NCI-H2227 (cell line): ENCODE measurements around the gene SPG7.

ENCODE experiments used
- DNase-seq: peaks from one replicate; lab custom pipeline; 2025; ENCODE audit not compliant: unreplicated experiment; lab: John Stamatoyannopoulos, UW

Gene SPG7

DNA sequence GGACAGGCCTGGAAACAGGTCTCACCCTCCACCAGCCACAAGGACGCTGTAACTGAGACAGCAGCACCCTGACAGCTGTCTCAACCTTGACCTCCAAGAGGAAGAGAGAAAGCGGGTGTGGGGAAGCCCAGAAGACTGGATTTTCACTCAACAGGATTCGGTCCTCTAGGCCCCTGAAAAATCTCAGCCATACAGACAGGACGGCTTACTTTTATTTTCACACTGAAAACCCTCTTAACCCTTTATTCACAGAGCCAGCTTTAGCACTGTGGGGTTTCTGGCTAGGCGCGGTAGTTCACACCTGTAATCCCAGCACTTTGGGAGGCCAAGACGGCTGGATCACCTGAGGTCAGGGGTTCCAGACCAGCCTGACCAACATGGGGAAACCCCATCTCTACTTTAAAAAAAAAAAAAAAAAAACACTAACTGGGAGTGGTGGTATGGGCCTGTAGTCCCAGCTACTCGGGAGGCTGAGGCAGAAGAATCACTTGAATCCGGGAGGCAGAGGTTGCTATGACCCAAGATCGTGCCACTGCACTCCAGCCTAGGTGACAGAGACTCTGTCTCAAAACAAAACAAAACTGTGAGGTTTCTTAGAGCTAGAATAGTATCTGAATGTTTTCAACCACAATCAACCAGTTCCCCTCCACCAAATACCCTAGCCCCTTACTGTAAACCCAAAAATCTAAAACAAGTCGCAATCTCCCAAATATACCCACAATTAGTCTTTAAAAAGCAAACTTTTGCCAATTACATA lies 23.1 kb upstream of the SPG7 start:
- no peak for DNase-seq

DNA sequence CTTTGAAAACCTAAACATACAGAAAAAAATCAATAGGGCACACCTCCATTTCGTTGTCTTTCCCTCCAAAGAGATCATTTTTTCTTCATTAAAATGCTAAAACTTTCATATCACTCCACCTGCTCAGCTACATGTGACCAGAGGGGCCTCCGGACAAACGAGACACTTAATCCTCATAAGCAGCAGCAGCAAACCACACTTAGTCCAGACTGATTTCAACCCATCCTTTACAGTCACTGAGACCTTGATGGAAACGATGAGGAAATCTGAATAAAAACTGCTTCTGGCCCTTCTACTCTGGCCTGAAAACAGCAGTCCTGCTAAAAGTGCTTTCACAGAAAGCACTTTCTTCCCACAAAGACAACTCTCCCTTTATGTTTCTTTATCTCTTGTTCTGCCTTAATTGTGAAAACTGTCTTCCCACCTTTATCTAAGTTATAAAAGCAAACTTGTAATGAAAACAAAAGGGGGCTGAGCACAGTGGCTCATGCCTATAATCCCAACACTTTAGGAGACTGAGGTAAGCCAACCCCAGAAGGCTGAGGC lies 22.4 kb upstream of the SPG7 start:
- no peak for DNase-seq

DNA sequence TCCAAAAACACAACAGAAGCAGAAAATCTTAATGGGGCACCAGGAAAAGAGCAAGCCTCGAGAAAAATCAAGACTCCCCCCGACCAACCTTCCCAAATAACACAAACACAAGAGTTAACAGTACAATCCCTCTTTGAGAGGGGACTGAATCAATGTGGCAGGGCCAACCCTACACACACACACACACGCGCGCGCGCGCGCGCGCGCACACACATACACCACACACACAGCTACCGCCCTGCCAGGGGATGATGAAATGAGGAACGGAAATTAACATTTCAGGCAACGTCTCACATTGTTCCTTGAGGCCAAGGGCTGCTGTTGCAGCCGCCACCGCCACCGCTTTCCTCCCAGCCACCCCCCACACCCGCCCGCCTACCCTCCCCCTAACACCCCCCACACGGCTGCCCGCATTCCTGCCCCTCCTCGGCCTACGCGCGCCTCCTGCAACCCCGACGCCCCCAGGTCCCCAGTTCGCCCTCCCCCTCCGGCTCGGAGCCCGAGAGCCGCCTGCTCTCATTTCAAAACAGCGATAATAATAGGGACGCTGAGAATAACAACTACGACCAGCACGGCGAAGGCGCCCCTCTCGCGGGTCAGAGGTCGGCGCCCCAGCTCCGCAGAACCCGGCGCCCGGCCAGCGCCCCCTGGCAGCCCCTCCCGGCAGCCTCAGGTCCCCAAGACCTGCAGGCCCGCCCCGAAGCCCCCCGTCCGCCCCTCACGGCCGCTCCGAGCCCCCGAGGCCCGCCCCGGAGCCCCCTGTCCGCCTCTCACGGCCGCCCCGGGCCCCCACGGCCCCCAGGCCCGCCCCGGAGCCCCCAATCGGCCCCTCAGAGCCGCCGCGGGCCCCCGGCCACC lies 18.9 kb upstream of the SPG7 start:
- peak; percentile 87 for DNase-seq

DNA sequence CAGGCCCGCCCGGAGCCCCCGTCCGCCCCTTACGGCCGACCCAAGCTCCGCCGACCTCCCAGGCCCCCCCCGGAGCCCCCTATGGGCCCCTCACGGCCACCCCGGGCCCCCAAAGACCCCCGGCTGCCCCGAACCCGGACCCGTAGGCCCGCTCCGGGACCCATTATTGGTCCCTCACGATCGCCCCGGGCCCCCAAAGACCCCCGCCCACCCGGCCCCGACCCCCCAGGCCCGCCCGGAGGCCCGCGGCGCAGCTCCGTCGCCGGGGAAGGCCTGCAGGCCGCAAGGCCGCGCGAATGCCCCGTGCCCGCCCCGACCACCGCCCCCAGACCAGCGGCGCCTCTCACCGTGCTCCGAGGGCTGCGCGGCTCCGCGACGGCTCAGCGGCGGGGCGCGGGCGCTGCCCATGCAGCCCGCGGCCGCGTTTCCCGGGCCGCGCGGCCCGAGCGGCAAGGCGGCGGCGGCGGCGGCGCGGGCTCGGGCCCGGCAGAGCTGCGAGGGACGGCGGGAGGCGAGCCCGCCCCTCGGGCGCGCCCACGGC lies 18.2 kb upstream of the SPG7 start:
- no peak for DNase-seq

DNA sequence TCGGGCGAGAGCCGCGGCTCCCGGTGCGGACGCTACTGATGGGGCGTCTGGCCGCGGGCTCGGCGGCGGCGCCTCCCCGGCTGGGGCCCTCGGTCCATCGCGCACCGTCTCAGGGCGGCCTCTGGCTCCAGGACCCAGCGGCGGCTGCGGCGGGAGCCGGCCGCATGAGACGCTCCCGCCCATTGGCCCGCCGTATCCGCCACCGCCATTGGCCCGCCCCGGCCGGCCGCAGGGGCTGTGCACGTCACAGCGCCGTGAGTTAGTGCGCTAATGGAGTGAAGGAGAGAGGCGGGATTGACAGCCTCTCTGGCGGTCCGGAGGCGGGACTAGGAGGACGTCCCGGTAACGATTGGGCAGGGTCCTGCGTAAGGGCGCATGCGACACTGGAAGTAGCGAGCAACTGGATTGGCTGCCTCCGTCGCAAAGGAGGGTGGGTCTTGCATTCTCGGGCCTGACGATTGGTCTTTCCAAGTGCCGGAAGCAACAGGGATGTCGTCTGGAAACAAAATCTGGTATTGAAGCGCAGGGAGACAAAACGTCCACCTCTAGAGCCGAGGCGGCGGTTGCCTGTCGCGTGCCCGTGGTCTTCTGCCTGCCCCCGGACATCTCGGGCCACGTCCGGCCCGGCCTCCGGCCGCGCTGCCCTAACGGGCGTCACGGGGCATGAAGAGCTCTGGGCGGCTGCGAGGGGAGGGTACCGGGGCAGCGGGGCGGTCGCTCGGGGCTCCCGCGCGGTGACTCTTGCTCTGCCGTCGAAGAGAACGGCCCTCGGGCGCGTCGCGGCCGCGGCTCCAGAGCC lies 17.6 kb upstream of the SPG7 start, which contains the start of gene ANKRD11:
Gene ANKRD11, minus strand, starts transcription at position 123 of the 799 bp plus-strand sequence. CDS start 173,542 bp downstream, outside the sequence.
- peak; percentile 97 for DNase-seq

DNA sequence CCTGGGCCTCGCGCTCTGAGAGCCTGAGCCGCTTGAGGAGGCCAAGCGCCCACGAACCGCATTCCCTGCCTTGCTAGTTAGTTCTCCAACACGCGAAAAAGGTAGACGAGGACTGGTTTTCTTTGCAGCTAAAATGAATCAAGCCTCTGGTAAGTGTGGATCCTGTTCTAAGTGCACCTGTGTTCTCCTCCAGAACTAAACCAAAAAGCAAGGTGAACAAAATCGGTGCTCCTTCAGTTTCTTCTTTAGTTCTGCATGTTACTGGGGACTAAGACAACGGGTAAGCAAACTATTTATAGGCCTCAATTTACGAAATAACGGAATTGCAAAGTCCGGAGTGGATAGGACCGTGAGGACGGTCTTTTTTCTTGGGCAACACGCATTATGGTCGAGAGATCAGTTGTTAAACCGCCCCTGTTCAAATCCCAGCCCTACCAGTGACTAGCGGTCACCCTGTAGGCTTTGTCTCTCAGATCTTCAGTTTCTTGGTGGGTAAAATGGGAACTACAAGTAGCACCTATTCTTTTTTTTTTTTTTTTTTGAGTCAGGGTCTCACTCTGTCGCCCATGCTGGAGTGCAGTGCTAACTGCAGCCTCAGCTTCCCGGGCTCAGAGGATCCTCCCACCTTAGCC lies 16.8 kb upstream of the SPG7 start:
- peak; percentile 23 for DNase-seq

DNA sequence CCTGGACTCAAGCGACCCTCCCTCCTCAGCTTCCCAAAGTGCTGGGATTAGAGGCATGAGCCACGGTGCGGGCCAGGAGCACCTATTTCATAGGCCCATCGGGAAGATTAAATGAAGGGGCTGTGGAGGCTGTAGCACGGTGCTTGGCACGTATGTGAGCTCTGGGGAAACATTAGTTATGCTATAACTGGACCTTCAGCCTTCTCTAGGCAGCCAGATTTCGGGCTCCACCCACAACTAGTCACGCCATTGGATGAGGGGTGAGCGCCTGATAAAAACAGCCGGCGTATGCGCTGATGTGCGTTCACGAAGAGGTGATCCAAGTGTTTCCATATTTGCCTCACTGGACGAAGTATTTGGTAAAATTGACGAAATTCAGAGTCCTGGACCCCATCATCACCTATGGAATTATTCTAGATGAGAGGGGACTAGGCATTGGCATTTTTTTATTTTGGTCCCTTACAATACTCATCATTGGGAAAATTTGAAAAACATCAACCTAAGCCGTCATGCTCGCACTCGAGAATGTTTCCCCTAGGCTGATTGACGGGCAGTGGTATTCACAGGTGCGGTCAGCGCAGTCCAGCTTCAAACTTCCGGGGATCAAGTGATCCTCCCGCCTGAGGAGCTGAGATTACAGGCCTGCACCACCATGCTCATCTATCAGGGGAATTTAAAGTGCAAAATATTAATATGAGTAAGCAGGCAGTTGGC lies 16.1 kb upstream of the SPG7 start:
- peak; percentile 64 for DNase-seq

DNA sequence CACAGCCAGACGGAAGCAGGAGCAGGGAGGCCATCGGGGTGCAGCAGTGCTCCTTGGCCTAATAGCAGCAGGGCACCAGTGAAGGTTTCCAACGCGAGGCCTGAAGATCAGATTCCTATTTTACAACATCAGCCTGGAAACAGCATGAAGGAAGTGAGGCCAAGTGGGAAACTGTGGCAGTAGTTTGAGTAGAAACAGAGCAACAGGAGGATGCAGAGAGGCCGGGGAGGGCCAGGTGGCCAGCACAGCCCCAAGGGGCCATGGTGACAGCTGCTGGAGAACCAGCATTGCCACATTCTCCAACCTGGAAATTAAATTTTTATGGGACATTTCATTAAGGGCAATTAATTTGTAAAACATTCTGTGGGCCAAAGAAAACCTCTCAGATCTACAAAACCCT lies 14.4 kb upstream of the SPG7 start:
- DNase-seq: no peak

DNA sequence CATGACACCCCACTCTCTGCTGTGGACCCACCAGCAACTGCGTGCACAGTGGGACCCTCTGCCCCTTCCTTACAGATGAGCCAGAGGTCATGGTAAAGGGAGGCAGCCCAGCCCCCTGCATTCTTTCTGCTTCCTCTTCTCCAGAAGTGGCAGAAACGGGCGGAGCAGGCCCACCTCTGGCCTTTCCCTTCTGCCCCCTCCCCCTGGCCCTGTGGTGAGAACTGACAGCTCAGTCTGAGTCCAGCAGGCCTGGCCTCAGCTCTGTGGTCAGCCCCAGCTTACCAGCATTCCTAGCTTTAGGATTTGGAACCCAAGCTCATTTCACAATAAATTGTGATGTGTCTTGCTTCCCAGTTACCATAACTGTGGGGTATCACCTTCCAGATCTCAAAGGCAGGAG lies 13.1 kb upstream of the SPG7 start:
- DNase-seq: no peak

DNA sequence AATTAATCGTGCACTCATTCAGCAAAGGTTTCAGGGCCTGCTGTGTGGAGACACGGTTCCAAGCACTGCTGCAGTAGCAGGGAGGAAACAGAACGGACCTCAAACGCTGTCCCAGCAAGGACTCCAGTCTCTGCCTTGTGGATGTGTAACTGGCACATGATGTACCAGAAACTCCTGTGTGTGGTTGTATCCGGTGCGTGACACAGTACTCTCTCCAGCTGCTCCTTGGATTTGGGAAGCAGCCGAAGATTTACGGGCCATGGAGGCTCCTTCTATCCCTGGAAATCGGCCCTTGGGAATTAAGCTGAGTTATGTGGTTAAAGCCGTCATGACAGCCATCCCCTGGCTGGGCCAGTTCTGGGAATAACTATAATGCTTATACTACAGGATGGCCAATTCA lies 9.4 kb upstream of the SPG7 start:
- DNase-seq: no peak

DNA sequence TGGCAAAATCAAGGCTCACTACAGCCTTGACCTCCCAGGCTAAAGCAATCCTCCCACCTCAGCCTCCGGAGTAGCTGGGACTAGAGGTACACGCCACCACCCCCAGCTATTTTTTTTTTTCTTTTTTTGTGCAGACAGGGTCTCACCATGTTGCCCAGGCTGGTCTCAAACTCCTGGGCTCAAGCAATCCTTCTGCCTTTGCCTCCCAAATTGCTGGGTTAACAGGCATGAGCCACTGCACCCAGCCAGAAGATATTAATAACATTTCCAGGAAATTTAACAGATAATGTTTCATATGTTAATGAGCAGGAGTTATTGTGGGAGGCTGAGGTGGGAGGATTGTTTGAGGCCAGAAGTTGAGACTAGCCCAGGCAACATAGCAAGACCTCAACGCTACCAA lies 8.4 kb upstream of the SPG7 start:
- DNase-seq: no peak

DNA sequence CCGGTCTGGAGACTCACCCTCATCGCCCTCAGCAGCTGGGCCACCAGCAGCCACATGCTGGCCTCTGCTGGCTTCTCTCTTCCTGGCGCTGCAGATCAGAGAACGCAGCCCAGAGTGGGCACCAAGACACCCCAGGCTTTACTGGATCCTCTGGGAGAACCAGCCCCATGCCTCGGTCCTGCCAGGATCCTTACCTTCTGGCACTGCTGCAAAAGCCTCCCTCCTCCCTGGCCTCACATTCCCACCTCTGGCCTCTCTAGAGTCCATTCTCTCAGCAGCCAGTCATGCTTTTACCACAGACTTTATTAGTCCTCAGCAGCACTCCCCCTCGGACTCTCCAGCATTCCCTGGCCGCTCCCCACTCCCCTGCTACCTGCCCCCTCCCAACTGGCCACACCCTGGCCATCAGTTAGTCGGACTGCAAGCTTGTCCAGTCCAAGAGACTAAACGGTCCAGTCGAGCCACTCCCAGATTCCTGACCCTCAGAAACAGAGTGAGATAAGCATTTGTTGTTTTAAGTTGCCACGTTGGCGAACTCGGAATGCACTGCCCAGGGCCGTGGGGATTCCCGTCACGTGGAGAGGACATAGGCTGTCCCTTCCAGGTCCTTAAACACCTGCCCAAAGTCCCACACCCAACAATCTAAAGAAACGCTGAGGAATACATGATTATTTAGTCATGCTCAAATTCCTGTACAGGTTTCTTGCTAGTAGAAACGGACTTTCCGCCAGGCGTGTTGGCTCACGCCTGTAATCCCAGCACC lies 5.9 kb upstream of the SPG7 start:
- no peak for DNase-seq

DNA sequence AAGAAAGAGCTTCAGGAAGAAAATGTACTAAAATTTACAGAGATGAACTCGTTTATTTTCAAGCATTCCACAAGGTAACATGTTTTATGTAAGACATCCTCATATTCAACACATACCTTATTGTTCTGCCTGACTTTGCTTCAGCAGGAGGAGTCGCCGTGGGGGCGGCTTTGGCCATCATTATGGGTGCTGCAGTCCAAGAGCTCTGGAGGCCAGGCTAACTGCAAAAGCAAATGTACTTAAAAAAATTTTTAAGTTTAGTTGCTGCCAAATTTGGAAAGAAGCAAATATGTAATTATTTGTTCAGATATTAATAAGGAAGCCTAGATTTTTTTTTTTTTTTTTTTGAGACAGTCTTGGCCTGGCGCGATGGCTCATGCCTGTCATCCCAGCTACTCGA lies 4.1 kb upstream of the SPG7 start:
- no peak for DNase-seq

DNA sequence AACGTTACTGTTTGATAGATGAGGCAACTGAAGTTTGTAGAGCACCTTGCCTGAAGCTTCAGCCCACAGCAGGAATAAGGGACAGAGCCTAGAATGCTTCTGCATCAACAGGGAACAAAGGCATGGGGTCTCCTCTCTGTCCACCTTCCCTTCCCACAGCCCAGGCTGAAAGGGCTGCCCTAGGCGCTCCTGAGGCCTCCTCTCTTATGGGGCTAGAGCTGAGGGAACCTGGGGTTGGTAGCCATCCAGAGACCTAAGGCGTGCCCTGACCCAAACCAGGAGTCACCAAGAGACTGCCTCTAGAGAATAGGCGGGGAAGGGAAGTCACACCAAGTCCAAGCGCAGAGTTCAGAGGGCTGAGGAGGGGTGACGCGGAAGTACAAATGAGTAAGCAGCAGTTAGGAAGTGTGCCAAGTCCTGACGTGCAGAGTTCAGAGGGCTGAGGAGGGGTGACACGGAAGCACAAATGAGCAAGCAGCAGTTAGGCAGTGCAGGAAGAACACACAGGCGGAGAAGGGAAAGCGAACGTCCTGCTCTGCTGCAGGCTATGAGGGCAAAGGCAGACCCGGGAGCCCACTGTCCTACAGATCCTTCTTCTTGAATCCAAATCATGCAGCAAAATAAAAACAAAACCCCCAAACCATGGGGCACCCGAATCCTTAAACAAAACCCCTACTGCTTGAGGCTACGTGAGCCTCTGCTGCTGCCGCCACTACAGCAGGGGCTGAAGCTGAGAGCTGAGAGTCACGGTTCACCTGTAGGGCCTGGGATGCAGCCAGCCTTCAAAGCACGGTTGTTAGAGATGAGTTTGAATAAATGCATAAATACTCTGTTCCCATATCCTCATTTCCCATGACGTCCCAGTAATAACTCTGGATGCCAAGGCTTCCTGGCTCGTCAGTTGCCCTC lies 2.7 kb upstream of the SPG7 start:
- DNase-seq: no peak

DNA sequence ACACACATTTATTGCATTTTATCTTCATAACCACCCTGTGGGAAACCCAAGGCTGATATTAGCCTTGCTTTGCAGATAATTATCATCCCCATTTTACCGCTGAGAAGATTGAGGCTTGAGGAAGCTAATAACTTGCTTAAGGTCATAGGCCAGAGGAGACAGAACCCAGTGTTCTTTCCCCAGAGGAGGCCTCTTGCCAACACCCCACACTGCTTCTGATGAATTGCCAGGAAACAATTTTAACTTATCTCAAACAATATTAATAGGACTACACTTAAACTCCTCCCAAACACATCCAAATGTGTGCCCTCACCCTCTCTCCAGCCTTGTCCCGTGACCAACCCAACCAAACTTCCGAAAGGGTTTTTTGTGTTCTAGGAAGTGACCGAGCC lies 2.1 kb upstream of the SPG7 start:
- DNase-seq: no peak

DNA sequence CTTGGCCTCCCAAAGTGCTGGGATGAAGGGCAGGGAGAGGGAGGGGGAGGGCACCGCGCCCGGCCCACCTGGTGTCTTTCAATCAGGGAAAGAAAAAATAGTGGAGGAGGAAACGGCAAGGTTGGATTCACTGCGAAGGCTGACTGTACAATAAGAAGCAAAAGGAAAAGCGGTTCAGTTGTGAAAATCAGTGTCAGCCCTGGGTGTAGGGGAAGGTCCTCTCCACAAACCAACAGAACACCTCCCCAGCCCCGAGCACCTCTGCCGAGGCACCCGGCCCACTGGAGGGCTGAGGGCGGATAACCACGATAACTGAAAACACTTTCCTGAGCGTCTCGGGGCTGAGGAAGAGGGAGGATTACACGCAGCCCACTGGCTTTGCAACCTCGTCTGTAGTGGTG lies 1.4 kb upstream of the SPG7 start:
- no peak for DNase-seq

DNA sequence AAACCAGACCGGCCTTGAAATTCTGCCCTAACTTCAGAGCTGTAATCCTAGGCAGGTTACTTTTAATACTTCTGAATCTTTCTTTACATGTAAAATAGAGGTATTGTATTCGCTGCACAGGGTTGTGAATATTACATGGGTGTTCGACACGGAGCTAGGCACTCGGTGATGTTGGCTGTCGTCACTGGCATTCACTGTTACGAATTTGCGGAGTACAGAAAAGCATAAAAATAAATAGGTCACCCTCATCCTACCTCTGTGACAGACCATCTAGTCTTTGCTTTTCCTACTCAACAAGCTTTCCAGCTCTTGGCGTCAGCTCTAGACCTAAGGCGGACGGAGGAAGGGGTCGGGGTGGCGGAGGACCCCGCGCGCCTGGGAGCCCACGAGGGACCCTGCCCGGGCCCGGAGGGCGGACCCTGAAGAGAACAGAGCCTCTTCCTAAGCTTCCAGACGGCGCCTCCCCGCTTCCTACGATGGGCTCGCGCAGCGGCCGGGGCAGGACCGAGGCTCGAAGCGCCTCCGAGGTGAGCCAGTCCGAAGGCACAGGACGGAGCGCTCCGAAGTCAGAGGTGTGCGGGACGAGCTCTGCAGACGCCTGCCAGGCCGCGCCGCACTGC lies 879 bp upstream of the SPG7 start:
- no peak for DNase-seq

DNA sequence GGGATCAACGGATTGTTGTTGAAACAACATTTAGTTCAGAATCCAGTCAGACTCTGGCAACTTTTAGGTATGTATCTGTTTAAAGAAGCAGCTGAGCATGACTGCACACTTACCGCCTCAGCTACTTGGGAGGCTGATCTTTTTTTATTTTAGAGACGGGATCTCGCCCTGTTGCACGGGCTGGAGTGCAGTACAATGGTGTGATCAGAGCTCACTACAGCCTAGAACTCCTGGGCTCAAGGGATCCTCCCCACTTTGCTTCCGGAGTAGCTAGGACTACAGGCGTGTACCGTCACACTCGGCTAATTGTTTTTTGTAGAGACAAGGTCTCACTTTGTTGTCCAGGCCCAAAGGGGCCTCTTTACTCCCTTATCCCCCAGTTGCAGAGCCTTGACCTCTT lies 2.3 kb downstream of the SPG7 start:
- DNase-seq: no peak
